Measurements from ENCODE around the gene MKKS.
"Not testable (repeated sequence)": the region's sequence is repeated elsewhere in the genome, so short reads cannot be mapped to it uniquely, and the experiment has no call there.

The MKKS gene

DNA sequence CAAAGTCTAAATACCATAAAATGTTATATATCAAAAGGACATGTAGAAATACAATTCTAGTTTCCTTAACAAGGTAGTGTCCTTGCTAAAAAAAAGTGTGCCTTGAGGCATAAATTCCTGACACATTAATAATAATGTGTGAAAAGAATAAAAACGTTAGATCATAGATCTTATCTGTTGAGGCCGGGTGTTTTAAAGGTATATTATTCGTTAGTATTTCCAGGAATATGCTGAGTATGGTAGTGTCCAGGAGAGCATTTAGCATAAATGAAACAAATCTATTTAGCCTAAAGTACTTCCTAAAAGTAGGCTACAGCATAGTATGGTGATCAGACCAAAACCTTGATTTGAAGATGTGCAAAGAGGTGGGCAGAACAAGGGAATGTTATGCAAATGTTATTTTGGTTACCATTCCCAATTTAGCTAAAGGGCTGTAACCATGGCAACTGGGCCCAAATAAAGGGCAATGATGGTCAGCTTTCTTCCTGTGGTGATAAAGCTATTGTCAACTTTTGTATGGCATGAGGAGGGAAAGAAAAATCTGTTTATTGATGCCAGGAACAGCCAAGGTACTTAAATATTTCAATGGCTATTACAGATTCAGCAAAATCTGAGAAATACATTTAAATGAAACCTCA is 18.9 kb downstream of the MKKS start:
- in situ Hi-C loops (cut with HindIII; ENCODE audit: low sequenced_read_pairs) = no loop called here

DNA sequence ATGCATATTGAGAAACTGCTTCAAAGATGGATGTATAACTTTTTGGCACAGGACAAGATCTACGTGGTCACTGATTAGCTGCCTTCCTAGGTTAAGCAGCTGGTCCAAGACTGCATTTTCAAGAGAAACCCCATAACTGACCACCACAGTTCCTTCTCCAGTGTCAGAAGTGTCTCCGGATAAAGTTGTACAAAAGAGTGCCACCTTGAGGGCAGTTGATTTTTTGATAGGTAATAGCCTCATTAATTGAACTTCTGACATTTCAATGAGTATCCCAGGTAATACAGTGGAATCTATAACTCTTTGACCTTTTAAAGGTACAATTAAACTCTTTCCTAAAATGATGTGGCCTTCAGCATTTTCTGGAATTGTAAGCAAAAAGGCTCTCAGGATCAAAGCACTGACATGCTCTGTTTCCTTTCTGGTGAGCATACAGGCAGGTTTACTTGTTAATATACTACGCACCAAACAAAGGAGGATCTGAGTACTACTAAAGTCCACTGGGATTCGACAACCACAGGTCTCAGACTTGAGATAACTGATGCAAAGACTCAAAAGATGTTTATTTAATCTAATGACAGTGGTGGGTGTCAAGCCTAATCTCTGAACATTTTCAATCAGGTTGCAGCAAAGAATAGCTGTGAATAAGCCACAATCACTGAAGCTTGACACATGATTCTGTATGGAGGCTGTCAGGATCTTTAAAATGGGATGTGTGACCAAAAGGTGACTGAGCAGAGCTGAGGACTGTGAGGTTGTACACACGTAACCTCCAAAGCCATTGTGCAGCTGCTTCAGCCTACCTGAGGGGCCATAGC is 21.2 kb downstream of the MKKS start:
- in situ Hi-C loops (cut with HindIII; ENCODE audit: low sequenced_read_pairs) = no loop called here

DNA sequence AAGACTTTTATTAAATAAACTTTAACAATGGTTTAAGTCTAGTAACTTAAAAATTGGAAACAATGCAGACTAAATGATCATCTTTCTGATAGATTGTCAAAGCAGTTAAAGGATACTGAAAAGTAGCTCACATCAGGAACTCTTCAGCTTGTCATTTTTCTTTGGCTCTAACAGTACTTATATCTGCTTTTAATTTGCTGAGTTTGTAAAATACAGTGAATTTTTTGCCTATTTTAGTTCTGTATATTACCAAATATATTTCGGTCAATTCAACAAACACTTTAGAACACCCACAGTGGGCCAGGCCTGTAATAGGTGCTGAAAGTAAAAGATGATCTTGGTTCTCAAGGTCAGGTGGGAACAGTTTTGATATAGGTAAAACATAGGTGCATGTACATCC is 22.3 kb downstream of the MKKS start:
- in situ Hi-C loops (cut with HindIII; ENCODE audit: low sequenced_read_pairs) = no loop called here

DNA sequence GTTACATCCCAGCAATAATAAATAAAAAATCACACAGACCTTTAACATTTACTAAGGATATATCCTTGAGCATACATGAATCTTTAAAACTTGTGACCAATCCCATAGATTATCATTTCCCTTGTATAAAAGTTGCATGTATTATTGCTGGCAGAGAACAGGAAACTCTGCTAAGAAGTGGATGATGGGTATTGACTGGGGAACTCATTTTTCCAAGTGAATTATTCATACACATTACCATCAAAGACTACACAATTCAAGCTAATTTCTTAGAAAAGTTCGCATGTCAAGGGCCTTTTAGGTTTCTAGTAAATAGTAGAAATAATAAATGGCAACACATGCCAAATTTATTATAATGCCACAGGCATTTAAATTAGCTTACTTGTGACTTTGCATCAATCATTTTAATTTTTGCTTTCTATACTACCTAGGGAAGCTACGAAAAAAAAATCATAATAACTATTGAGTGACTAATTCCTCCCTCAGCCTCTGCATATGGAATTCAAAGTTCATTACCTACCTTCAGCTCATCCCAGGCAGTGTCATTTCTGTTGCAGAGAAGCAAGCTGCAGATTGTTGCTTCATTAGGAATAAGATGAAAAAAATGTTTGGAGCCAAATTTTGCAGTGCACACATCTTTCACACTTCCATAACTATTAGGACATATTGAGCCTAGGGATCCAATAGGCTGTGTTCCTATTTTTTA is 25.8 kb downstream of the MKKS start:
- in situ Hi-C loops (cut with HindIII; ENCODE audit: low sequenced_read_pairs) = no loop called here

DNA sequence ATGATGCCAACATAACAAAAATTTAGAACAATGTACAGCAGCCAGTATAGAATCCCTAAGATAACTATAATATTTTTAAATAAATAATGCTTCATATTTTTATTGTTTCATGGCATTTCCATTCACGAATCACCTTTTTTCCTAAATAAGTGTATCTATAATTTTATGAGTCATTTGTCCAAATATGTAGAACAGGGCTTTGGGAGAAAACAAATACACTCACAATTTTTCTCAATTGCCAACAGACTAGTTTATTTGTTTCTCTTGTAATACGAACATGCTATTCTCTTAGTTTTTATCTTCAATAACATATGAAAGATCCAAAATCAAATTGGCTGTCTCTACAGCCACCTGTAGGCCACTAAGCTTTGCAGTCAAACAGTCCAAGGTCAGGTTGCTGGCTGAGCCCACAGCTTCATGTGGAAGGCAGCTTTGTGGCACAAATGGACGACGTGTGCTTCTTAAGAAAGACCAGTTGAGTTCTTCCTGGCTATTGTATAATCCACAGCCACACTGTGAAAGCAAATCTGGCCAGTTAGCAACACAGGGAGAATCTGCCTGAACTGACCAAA is 29.0 kb downstream of the MKKS start:
- in situ Hi-C loops (cut with HindIII; ENCODE audit: low sequenced_read_pairs) = no loop called here

DNA sequence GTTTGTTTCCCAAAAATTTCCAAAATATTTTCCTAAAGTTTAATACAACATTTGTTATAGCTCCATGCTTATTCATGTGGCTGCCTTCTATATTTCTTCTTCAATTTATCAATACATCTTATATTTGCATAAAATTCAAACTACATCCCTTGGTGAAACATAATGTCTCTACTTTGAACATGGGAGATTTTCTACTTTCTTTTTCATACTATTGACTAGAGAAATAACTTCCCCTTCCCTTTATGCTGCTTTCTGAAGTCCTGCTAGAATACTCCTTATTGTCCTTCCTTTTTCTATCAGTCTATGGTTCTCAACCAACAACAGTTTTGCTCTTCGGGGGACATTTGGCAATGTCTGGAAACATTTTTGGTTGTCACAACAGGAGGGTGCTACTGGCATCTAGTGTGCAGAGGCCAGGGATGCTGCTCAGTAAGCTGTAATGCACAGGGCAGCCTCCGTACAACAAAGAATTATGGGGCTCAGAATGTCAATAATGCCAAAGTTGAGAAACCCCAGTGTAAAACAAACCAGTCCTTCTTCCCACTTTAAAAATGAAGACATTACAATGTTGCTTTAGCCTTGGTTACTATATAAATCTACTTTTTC is 29.9 kb downstream of the MKKS start:
- in situ Hi-C loops (cut with HindIII; ENCODE audit: low sequenced_read_pairs) = no loop called here

DNA sequence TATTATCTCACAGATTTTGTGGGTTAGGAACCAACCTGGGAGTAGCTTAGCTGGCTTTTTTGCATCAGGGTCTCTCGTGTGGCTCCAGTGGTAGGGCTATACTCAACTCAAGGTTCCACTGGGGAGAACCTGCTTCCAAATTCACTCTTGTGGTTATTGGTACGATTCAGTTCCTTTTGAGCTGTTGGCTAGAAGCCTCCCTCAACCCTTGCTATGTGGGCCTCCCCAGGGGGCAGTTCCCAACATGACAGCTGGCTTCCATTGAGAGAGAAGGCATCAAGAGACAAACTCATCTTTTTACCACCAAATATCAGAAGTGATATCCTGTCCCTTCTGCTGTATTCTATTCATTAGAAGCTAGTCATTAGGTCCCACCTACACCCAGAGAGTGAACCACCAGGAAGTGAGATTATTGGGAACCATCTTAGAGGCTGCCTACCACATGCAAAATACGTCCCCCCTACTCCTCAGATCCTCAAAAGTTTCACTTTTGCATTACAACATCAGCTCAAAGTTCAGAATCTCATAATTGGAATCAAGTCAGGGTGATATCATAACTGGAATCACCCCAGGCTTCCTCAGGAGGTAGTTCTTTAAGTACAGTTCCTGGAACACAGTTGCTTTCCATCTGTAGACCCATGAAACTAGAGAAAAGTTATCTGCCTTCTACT is 30.9 kb downstream of the MKKS start:
- in situ Hi-C loops (cut with HindIII; ENCODE audit: low sequenced_read_pairs) = no loop called here

DNA sequence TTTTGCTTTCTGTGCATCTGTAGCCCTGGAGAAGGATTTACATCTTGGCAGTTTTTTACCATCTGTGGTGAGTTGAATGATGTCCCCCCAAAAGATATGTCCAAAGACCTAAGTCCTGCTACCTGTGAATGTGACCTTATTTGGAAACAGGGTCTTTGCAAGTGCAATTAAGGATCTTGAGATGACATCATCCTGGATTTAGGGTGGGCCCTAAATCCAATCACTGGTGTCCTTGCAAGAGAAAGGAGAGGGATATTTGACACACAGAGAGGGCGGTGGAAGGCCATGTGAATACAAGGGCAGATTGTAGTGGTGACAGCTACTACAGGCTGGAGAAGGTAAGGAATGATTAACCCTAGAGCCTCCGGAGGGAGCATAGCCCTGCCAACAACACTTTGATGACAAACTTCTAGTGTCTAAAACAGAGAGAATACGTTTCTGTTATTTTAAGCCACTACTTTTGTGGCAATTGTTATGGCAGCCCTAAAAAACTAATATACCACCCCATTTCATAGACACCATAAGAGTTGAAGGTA is 35.1 kb downstream of the MKKS start:
- in situ Hi-C loops (cut with HindIII; ENCODE audit: low sequenced_read_pairs) = no loop called here

DNA sequence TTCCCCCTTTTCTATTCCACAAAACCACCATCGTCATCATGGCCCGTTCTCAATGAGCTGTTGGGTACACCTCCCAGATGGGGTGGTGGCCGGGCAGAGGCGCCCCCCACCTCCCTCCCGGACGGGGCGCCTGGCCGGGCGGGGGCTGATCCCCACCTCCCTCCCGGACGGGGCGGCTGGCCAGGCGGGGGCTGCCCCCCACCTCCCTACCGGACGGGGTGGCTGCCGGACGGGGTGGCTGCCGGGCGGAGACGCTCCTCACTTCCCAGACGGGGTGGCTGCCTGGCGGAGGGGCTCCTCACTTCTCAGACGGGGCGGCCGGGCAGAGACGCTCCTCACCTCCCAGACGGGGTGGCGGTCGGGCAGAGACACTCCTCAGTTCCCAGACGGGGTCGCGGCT is 39.3 kb downstream of the MKKS start:
- in situ Hi-C loops (cut with HindIII; ENCODE audit: low sequenced_read_pairs) = not testable (repeated sequence)

DNA sequence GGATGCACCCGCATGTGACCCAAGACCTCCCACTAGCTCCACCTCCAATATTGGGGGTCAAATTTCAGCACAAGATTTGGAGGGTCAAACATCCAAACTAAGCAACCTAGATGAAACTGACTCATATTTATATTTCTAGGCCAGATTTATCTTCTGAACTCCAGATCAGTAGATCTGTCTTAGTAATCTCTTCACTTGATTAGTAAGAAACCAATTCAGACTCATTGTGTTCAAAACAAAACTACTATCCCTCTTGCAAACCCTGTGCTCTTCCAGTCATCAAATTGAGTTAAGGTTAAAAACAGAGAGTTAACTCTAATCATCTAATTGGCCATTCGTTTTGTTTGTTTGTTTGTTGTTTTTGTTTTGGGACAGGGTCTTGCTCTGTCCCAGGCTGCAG is 43.3 kb downstream of the MKKS start:
- in situ Hi-C loops (cut with HindIII; ENCODE audit: low sequenced_read_pairs) = no loop called here

DNA sequence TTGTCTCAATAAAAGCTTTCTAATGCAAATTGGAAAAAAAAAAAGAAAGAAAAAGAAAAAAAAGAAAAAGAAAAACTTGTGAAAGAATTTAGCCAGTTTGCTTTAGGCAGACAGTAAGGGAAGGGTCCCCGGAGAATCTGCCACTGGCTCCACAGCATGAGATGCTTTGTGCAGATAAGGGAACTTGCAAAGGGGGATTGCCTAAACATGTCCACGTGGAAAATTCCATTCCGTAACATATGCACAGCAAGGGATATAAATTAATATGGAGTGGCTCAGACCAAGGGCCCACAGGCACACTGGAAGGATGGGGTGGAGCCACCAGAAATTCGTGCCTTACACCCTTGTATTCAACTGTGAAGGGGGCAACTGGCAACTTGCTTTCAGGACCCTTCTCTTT is 45.4 kb downstream of the MKKS start:
- in situ Hi-C loops (cut with HindIII; ENCODE audit: low sequenced_read_pairs) = no loop called here

DNA sequence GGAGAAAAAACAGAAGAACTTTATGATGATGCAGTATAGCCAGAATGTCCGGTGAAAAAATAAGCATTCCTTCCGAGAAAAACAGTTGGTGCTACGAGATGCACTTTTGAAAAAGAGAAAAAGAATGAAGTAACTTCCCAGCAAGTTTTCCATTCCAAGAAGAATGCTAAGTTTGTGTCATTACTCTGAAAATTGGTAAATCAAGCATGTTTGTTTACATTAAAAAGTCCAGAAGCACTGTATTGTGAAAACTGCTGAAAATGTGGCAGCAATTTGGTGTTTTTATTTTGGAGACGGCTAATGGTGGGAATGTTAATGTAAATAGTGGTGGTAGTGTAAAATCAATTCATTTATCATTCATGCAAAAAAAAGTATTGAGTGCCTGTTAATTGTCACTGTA is 46.3 kb downstream of the MKKS start:
- in situ Hi-C loops (cut with HindIII; ENCODE audit: low sequenced_read_pairs) = no loop called here

DNA sequence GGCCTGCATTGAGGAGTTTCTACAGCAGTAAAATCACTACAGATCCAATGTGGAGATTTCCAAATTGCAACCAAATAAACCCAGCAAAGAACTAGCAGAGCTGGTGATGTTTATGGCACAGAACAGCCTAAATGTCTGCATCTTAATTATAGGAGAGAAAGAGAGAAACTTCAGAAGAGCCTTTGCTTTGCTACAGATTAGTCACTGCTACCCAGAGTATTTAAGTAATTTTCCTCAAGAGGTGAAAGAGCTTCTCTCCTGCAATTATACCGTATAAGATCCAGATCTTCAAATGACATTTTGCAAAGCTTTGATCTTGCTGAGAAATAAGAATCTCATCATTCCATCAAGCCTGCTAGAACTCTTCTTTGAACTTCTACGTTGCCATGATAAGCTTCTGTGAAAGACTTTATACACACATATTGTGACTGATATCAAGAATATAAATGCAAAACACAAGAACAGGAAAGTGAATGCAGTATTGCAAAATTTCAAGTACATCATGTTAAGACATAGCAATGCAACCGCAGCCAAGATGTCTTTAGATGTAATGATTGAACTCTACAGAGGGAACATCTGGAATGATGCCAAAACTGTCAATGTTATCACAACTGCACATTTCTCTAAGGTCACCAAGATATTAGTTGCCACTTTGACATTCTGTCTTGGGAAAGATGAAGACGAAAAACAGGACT is 48.0 kb downstream of the MKKS start:
- in situ Hi-C loops (cut with HindIII; ENCODE audit: low sequenced_read_pairs) = no loop called here

DNA sequence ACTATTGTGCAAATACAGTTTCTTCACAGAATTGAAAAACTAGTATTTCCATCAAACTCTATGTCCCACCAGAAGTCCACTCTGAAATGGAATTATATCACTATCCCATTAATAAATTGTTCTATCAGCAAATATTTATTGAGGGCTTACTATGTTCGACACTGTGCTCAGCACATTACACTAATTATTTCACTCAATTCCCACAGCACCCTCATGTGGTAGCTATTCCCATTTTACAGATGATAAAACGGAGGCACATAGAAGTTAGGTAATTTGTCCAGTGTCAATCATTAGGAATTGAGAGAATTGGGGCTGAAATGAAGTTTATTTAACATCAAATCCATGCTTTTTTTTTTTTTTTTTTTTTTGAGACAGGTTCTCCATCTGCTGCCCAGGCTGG is 52.5 kb downstream of the MKKS start:
- in situ Hi-C loops (cut with HindIII; ENCODE audit: low sequenced_read_pairs) = no loop called here

DNA sequence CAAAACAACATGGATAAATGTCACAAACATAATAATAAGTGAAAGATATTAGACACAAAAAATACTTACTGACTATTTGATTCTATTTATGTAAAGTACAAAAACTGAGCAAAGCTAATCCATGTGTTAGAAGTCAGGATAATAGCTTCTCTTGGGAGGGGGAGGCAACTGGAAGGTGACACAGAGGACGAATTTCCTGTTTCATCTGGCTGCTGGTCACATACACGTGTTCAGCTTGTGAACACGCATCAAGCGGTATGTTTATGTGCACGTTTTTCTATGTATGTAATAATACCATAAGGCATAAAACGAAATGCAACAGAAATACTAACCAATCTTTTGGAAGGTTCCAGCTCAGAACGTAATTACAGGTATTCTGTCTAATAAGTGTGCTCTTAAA is 54.3 kb downstream of the MKKS start:
- in situ Hi-C loops (cut with HindIII; ENCODE audit: low sequenced_read_pairs) = no loop called here

DNA sequence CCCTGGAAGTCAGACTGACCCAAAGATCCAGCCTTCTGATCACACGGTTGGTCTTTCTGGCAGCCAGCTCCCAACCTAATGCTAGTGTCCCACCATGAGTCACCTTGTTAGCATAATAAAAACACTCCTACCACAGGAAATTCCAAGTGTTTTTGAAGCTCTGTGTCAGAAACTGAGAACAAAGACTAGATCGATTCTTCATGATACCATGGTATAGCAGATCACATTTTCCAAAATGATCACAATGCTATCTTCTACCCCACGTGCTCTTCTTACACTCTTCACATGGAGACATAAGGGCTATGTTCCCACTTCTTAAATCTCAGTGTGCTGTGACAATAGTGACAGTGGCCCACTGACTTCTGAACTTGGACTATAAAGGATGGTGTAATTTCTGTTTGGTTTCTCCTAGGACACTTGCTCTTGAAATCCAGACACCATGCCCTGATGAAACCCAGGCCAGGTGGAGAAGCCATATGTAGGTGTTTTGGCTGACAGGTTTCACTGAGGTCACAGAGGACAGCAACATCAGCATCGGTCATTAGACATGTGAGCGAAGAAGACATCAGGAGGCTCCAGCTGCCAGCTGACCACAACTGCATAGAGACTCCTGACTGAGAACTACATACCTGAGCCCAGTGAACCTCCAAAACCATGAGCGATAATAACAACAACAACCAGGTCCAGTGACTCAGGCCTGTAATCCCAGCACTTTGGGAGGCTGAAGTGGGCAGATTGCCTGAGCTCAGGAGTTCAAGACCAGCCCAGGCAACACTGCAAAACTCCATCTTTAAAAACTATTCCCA is 57.5 kb downstream of the MKKS start:
- in situ Hi-C loops (cut with HindIII; ENCODE audit: low sequenced_read_pairs) = no loop called here

DNA sequence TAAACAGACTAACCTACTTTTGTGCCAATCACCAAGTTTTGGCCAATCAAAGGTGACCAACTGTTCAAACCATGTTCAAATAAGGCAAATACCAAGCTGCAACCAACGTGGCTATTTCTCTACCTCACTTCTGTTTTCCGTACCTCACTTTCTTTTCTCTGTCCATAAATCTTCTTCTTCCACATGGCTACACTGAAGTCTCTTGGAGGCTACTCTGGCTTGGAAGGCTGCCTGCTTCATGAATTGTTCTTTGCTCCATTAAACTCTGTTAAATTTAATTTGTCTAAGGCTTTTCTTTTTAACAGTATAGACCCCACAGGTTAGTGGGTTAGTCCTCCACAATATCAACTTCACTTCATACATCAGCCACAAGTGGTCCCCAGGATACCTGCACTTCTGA is 58.8 kb downstream of the MKKS start:
- in situ Hi-C loops (cut with HindIII; ENCODE audit: low sequenced_read_pairs) = no loop called here

DNA sequence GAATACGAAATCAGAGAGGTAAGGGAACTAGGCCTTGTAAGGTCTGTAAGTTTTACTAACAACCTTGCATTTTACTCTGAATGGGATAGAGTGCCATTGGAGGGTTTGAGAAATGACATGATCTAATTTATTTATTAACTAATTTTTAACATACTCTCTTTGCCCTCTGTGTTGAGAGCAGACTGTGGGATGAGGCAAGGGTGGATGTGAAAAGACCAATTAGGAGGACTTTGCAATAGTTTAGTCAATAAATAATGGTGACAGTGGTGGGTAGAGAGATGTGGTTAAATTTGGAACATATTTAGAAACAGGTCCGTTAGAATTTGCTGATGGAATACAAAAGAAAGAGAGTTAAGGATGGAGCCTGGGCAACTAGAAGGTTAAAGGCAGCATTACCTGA is 60.0 kb downstream of the MKKS start:
- in situ Hi-C loops (cut with HindIII; ENCODE audit: low sequenced_read_pairs) = no loop called here

DNA sequence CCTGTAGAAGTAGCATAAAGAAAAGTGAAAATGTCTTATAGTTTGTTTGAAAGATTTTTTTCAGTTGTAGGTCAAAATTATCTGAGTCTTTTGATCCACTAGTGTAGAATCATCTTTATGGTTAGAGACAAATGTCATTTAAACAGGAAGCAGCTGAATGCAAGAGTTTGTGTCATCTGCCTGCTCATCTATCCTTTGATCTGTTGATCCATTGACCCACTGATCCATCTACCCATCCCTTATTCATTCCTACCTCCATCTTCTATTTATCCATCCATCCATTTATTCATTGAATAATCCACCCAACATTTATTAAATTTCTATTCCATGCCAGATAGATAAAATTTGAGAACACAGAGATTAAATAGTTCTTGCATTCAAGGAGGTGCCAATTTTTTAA is 62.6 kb downstream of the MKKS start:
- in situ Hi-C loops (cut with HindIII; ENCODE audit: low sequenced_read_pairs) = no loop called here
